A549 (cell line): ENCODE measurements around the gene CNIH1. TPM values are rescaled to one million over a fixed set of nuclear protein-coding genes. Genes with fewer than 3 reads are reported as not detected.
A peak's percentile ranks its signal among the peaks of the same experiment; 100 is the strongest.

Source experiments
- CBX8 ChIP-seq: fragments of 200-600 bp; sonication (generic); IDR thresholded peaks from 2 replicates; pipeline ENCODE4 v1.6.1; 2016
- CEBPB ChIP-seq, 2 experiments: fragments of >200 bp in 1 of 2; sonication (Bioruptor Twin) in 1 of 2; formaldehyde crosslinking in 1 of 2; IDR thresholded peaks; 2 replicates each; pipeline ENCODE4 v1.6.1; 2012 to 2016
- EHF ChIP-seq: fragments of 250-450 bp; sonication (Bioruptor Pico); IDR thresholded peaks from 2 replicates; pipeline ENCODE4 v1.5.0; 2020; ENCODE audit warnings: mild to moderate bottlenecking
- EHMT2 ChIP-seq: fragments of 200-600 bp; sonication (generic); IDR thresholded peaks from 2 replicates; pipeline ENCODE4 v1.6.1; 2016; ENCODE audit warnings: antibody characterized with exemption, low read depth, mild to moderate bottlenecking, moderate library complexity
- ESRRA ChIP-seq: fragments of 150-350 bp; IDR thresholded peaks from 2 replicates; pipeline ENCODE4 v1.6.1; 2014; ENCODE audit warnings: mild to moderate bottlenecking, low read length, borderline replicate concordance
- FOSL2 ChIP-seq, 2 experiments: fragments of 450-650 bp in 1 of 2; fragments of >200 bp in 1 of 2; sonication (Bioruptor Twin) in 1 of 2; formaldehyde crosslinking; IDR thresholded peaks; 2 replicates each; pipeline versions ENCODE4 v1.5.0 to v1.6.1; 2016 to 2020; ENCODE audit warnings: mild to moderate bottlenecking in 1 of 2, moderate library complexity in 1 of 2
- GATA3 ChIP-seq: IDR thresholded peaks from 2 replicates; pipeline ENCODE4 v1.6.1; 2012; ENCODE audit warnings: borderline replicate concordance
- HDAC2 ChIP-seq: fragments of 200-600 bp; sonication (generic); IDR thresholded peaks from 2 replicates; pipeline ENCODE4 v1.6.1; 2016
- HEYL ChIP-seq: fragments of 250-450 bp; sonication (Bioruptor Pico); IDR thresholded peaks from 2 replicates; pipeline ENCODE4 v1.8.0; 2021; ENCODE audit warnings: mild to moderate bottlenecking, moderate library complexity
- HOXA7 ChIP-seq: fragments of 250-450 bp; sonication (Bioruptor Pico); IDR thresholded peaks from 2 replicates; pipeline ENCODE4 v1.5.0; 2020; ENCODE audit warnings: mild to moderate bottlenecking, moderate library complexity
- HOXB13 ChIP-seq: fragments of 250-450 bp; sonication (Bioruptor Pico); IDR thresholded peaks from 2 replicates; pipeline ENCODE4 v1.5.0; 2020; ENCODE audit warnings: low read depth, mild to moderate bottlenecking, moderate library complexity
- HOXB5 ChIP-seq: fragments of 250-450 bp; sonication (Bioruptor Pico); IDR thresholded peaks from 2 replicates; pipeline ENCODE4 v1.5.0; 2020; ENCODE audit warnings: mild to moderate bottlenecking, moderate library complexity
- JUNB ChIP-seq: fragments of >200 bp; sonication (Bioruptor Twin); formaldehyde crosslinking; IDR thresholded peaks from 2 replicates; pipeline ENCODE4 v1.6.1; 2016
- KDM1A ChIP-seq: fragments of 200-600 bp; sonication (generic); IDR thresholded peaks from 2 replicates; pipeline ENCODE4 v1.6.1; 2016; ENCODE audit warnings: low read depth, mild to moderate bottlenecking
- KDM5A ChIP-seq: fragments of 200-600 bp; sonication (generic); IDR thresholded peaks from 2 replicates; pipeline ENCODE4 v1.6.1; 2016; ENCODE audit warnings: antibody characterized with exemption, mild to moderate bottlenecking
- MAFK ChIP-seq: fragments of 450-650 bp; IDR thresholded peaks from 2 replicates; pipeline ENCODE4 v1.6.1; 2014; ENCODE audit not compliant: partially characterized antibody
- MYC ChIP-seq: IDR thresholded peaks from 2 replicates; pipeline ENCODE4 v1.6.1; 2012; ENCODE audit warnings: mild to moderate bottlenecking, inconsistent platforms, low read length, improper control_type of control experiment, borderline replicate concordance
- NFE2L2 ChIP-seq: fragments of 150-350 bp; conservative IDR thresholded peaks from 2 replicates; pipeline ENCODE4 v1.6.1; 2014; ENCODE audit warnings: low read length
- NPAS2 ChIP-seq: fragments of 250-450 bp; sonication (Bioruptor Pico); IDR thresholded peaks from 2 replicates; pipeline ENCODE4 v1.8.0; 2022; ENCODE audit warnings: mild to moderate bottlenecking, moderate library complexity, borderline replicate concordance
- NR3C1 ChIP-seq: fragments of >200 bp; sonication (Bioruptor Twin); formaldehyde crosslinking; IDR thresholded peaks from 3 replicates; pipeline ENCODE4 v1.6.1; 2017
- POLR2AphosphoS2 ChIP-seq: conservative IDR thresholded peaks from 2 replicates; pipeline ENCODE4 v1.6.1; 2012; ENCODE audit warnings: low read length, improper control_type of control experiment, inconsistent platforms
- RAD21 ChIP-seq, 2 experiments: fragments of >200 bp in 1 of 2; sonication (Bioruptor Twin) in 1 of 2; formaldehyde crosslinking in 1 of 2; IDR thresholded peaks in 1 of 2; conservative IDR thresholded peaks in 1 of 2; 2 replicates in 1 of 2; 3 replicates in 1 of 2; pipeline ENCODE4 v1.6.1; 2012 to 2018; ENCODE audit warnings: inconsistent platforms in 1 of 2
- RARB ChIP-seq: fragments of 250-450 bp; sonication (Bioruptor Pico); IDR thresholded peaks from 2 replicates; pipeline ENCODE4 v1.8.0; 2021; ENCODE audit warnings: mild to moderate bottlenecking, moderate library complexity
- SMC3 ChIP-seq: fragments of >200 bp; sonication (Bioruptor Twin); formaldehyde crosslinking; IDR thresholded peaks from 3 replicates; pipeline ENCODE4 v1.6.1; 2018; ENCODE audit warnings: inconsistent platforms
- TFCP2L1 ChIP-seq: fragments of 250-450 bp; sonication (Bioruptor Pico); IDR thresholded peaks from 2 replicates; pipeline ENCODE4 v1.5.0; 2021; ENCODE audit warnings: mild to moderate bottlenecking
- ZC3H11A ChIP-seq: fragments of 450-650 bp; IDR thresholded peaks from 2 replicates; pipeline ENCODE4 v1.6.1; 2014; ENCODE audit warnings: antibody characterized with exemption, mild to moderate bottlenecking
- ZFP36 ChIP-seq: fragments of 450-650 bp; IDR thresholded peaks from 2 replicates; pipeline ENCODE4 v1.6.1; 2014; ENCODE audit warnings: borderline replicate concordance; ENCODE audit not compliant: partially characterized antibody
- polyA plus RNA-seq, 4 experiments: library from polyadenylated mRNA; depleted of rRNA in 3 of 4; stranded (reverse); fragments of >200 nt; fragmentation: RNase III in 1 of 4; extraction: RNeasy Plus Mini Kit Qiagen cat#74134 plus additional on column Dnase treatment in 1 of 4; gene quantifications; 2 replicates in 3 of 4; 3 replicates in 1 of 4; pipeline ENCODE4 v1.2.3, GENCODE V29; 2011 to 2017
- TF ChIP-seq, protein P1 (sequence below): fragments of >200 bp; sonication (Bioruptor Twin); formaldehyde crosslinking; IDR thresholded peaks from 3 replicates; pipeline ENCODE4 v1.5.1; 2016
- TF ChIP-seq, protein P2 (sequence below): IDR thresholded peaks from 2 replicates; pipeline ENCODE4 v1.6.1; 2012
- TF ChIP-seq, protein P3 (sequence below): fragments of 250-450 bp; sonication (Bioruptor Pico); IDR thresholded peaks from 2 replicates; pipeline ENCODE4 v1.5.0; 2020; ENCODE audit warnings: low read depth, mild to moderate bottlenecking, moderate library complexity
- TF ChIP-seq, protein P4 (sequence below): IDR thresholded peaks from 2 replicates; pipeline ENCODE4 v1.6.1; 2012
- TF ChIP-seq, protein P5 (sequence below): fragments of 150-350 bp; IDR thresholded peaks from 2 replicates; pipeline ENCODE4 v1.6.1; 2014; ENCODE audit warnings: low read depth, mild to moderate bottlenecking, low read length

The CNIH1 gene
- polyA plus RNA-seq, 2 of the 4 experiments (the other 2 are of a cell fraction): 337 to 411 TPM

DNA sequence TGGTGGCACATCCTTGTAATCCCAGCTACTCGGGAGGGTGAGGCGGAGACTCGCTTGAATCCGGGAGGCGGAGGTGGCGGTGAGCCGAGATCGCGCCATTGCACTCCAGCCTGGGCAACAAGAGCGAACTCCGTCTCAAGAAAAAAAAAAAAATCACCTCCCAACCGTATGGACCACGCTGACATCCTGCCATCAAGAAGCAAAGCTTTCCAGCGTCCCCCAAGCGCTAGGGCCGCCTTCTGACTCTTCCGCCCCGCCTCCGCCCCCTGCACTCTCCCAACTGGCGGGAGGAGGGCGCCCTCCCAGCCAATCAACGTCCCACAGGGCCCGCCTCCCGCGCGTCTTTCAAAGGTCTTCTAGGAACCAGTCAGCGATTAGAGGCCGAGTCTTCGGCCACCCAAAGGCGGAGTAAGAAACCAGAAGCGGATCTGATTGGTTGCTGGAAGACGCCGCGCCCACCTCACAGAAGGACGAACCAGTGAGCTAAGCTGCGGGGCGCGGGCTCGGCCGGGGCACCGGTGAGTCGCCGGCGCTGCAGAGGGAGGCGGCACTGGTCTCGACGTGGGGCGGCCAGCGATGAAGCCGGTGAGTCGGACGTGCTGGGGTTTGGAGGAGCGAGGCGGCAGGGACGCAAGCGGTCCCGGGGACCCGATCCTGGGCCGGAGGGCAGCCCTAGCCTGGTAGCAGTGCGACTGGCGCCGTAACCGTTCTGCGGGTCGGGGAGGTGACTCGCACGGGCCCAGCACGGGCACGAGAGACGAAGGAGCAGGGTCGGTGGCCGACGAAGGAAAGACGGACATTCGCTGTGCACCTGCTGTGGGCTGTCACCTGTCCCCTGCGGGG, 44.5 kb downstream of the CNIH1 start, which contains the start of gene CDKN3 (continued):
- TF ChIP-seq TFCP2L1 (no peak), CBX8 (no peak), NPAS2 (no peak), ZFP36 (no peak), POLR2AphosphoS2 (no peak), RAD21 (conservative IDR thresholded peaks at IDR 0.05 in 1 of 2, IDR thresholded peaks at IDR 0.05 in 1 of 2) (no peak), HOXB5 (0 out of 2 replicates have a peak, but pooled peaks have one; percentile 43), HDAC2 (no peak), HEYL (no peak), JUNB (no peak), KDM1A (no peak), HOXA7 (CRISPR knock-in tag) (no peak), SMC3 (no peak), EHMT2 (no peak), KDM5A (no peak), ZC3H11A (no peak), MAFK (no peak), CEBPB (IDR thresholded peaks at IDR 0.05) (no peak), MYC (no peak), RARB (no peak), NR3C1 (no peak), ESRRA (no peak), FOSL2 (IDR thresholded peaks at IDR 0.05) (no peak), FOSL2 (CRISPR knock-in tag; IDR thresholded peaks at IDR 0.05) (no peak), HOXB13 (CRISPR knock-in tag) (no peak), NFE2L2 (no peak), GATA3 (0 out of 2 replicates have a peak, but pooled peaks have one; percentile 22), EHF (CRISPR knock-in tag) (no peak)
- TF ChIP-seq, protein P1, sequence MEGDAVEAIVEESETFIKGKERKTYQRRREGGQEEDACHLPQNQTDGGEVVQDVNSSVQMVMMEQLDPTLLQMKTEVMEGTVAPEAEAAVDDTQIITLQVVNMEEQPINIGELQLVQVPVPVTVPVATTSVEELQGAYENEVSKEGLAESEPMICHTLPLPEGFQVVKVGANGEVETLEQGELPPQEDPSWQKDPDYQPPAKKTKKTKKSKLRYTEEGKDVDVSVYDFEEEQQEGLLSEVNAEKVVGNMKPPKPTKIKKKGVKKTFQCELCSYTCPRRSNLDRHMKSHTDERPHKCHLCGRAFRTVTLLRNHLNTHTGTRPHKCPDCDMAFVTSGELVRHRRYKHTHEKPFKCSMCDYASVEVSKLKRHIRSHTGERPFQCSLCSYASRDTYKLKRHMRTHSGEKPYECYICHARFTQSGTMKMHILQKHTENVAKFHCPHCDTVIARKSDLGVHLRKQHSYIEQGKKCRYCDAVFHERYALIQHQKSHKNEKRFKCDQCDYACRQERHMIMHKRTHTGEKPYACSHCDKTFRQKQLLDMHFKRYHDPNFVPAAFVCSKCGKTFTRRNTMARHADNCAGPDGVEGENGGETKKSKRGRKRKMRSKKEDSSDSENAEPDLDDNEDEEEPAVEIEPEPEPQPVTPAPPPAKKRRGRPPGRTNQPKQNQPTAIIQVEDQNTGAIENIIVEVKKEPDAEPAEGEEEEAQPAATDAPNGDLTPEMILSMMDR: no peak
- TF ChIP-seq, protein P2, sequence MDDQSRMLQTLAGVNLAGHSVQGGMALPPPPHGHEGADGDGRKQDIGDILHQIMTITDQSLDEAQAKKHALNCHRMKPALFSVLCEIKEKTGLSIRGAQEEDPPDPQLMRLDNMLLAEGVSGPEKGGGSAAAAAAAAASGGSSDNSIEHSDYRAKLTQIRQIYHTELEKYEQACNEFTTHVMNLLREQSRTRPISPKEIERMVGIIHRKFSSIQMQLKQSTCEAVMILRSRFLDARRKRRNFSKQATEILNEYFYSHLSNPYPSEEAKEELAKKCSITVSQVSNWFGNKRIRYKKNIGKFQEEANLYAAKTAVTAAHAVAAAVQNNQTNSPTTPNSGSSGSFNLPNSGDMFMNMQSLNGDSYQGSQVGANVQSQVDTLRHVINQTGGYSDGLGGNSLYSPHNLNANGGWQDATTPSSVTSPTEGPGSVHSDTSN: no peak; the same call in 1 of the 2 replicates
- TF ChIP-seq, protein P3, sequence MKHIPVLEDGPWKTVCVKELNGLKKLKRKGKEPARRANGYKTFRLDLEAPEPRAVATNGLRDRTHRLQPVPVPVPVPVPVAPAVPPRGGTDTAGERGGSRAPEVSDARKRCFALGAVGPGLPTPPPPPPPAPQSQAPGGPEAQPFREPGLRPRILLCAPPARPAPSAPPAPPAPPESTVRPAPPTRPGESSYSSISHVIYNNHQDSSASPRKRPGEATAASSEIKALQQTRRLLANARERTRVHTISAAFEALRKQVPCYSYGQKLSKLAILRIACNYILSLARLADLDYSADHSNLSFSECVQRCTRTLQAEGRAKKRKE (CRISPR knock-in tag): no peak
- TF ChIP-seq, protein P4, sequence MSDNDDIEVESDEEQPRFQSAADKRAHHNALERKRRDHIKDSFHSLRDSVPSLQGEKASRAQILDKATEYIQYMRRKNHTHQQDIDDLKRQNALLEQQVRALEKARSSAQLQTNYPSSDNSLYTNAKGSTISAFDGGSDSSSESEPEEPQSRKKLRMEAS: peak; percentile 64
- TF ChIP-seq, protein P5, sequence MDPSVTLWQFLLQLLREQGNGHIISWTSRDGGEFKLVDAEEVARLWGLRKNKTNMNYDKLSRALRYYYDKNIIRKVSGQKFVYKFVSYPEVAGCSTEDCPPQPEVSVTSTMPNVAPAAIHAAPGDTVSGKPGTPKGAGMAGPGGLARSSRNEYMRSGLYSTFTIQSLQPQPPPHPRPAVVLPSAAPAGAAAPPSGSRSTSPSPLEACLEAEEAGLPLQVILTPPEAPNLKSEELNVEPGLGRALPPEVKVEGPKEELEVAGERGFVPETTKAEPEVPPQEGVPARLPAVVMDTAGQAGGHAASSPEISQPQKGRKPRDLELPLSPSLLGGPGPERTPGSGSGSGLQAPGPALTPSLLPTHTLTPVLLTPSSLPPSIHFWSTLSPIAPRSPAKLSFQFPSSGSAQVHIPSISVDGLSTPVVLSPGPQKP: no peak
